Measurements from ENCODE around the gene PRKAG3. TPM values are rescaled to one million over a fixed set of nuclear protein-coding genes. Genes with fewer than 3 reads are reported as not detected.

PRKAG3 gene
- polyA plus RNA-seq, 1 experiment: not detected

DNA sequence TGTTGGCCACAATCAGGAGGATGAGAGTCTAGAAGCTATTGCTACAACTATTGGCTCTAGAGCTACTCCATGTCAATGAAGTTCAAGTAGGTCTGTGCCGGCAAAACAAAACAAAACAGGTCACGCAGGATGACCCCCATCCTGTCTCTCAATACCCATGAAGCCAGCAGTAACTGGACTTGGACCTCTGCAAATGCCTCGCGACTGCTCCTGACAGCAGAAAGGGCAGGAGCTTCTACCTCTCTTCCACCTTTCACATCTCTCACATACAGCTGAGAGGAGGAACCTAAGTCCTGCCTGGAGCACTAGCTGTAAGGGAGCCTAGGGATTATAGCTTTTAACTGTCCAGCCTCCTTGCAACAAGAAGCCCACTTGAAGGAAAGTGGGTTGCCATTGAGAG, 16.0 kb downstream of the PRKAG3 start:
- Histone ChIP-seq H3K27me3 (ENCODE audit: control insufficient read depth, insufficient read depth, low read length) (no peaks in the 10 kb centered on the region), H3K4me3 (ENCODE audit: low read depth, low read length) (no peak overlapping the region), H3K36me3 (ENCODE audit: control insufficient read depth, insufficient read depth, low read length) (no peaks in the 10 kb centered on the region; the same call in 1 of the 2 replicates)
- no peak for DNase-seq (ENCODE audit: low read depth)
- ChIA-PET CTCF (no interaction called here), POLR2A (interaction anchor here (0.5 kb wide), 1 partner anchor 821 kb away, joined by 4 read pairs; no protein-coding TSS in a partner anchor)
- TF ChIP-seq CTCF (IDR thresholded peaks at IDR 0.05; ENCODE audit: insufficient read depth, low read depth, low read length): no peak

DNA sequence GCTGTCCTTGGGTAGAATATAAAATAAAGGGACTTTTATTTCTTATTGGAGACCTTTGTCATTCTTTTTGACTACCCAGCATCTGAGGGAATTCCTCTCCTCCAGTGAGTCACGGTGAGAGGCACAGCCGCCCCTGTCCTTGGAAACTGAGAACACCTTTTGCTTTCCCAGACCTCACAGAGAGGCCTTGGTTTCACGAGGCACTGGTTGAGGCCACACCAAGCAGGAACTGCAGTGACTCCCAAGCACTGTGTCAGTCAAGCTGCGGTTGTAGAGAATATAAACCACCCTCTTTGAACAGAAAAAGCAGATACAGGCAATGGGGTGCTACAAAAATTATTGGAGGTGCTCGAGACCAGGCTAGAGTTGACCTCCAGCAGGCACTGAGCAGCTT, 16.4 kb downstream of the PRKAG3 start:
- H3K27me3 ChIP-seq (ENCODE audit: control insufficient read depth, insufficient read depth, low read length): no peaks in the 10 kb centered on the region
- H3K4me3 ChIP-seq (ENCODE audit: low read depth, low read length): no peak overlapping the region
- no peak for TF ChIP-seq CTCF (IDR thresholded peaks at IDR 0.05; ENCODE audit: insufficient read depth, low read depth, low read length)
- DNase-seq (ENCODE audit: low read depth): no peak
- POLR2A ChIA-PET: no interaction called here
- CTCF ChIA-PET: no interaction called here
- H3K36me3 ChIP-seq (ENCODE audit: control insufficient read depth, insufficient read depth, low read length): no peaks in the 10 kb centered on the region; the same call in 1 of the 2 replicates

DNA sequence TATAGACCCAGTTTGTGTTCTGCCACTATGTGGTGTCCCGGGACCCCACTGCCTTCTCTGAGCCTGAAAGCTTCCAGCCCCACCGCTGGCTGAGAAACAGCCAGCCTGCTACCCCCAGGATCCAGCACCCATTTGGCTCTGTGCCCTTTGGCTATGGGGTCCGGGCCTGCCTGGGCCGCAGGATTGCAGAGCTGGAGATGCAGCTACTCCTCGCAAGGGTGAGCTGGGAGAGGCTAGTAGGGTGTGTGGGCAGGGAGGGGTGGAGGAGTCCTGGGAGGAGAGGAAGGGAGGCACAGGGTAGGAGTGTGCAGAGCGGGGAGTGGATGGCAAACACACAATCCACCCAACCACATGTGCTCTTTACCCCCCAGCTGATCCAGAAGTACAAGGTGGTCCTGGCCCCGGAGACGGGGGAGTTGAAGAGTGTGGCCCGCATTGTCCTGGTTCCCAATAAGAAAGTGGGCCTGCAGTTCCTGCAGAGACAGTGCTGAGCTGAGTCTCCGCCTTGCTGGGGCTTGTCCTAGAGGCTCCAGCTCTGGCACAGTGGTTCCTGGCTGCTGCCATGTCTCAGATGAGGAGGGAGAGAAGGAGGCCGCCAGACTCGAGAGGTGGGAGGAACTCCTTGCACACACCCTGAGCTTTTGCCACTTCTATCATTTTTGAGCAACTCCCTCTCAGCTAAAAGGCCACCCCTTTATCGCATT, 16.9 kb downstream of the PRKAG3 start:
- DNase-seq (ENCODE audit: low read depth): no peak
- Histone ChIP-seq H3K36me3 (ENCODE audit: control insufficient read depth, insufficient read depth, low read length) (no peaks in the 10 kb centered on the region; the same call in 1 of the 2 replicates), H3K4me3 (ENCODE audit: low read depth, low read length) (no peak overlapping the region), H3K27me3 (ENCODE audit: control insufficient read depth, insufficient read depth, low read length) (no peaks in the 10 kb centered on the region)
- no peak for TF ChIP-seq CTCF (IDR thresholded peaks at IDR 0.05; ENCODE audit: insufficient read depth, low read depth, low read length)
- ChIA-PET POLR2A (no interaction called here), CTCF (interaction anchor here (0.7 kb wide), 1 partner anchor 9 kb away, joined by 3 read pairs; no protein-coding TSS in a partner anchor)

DNA sequence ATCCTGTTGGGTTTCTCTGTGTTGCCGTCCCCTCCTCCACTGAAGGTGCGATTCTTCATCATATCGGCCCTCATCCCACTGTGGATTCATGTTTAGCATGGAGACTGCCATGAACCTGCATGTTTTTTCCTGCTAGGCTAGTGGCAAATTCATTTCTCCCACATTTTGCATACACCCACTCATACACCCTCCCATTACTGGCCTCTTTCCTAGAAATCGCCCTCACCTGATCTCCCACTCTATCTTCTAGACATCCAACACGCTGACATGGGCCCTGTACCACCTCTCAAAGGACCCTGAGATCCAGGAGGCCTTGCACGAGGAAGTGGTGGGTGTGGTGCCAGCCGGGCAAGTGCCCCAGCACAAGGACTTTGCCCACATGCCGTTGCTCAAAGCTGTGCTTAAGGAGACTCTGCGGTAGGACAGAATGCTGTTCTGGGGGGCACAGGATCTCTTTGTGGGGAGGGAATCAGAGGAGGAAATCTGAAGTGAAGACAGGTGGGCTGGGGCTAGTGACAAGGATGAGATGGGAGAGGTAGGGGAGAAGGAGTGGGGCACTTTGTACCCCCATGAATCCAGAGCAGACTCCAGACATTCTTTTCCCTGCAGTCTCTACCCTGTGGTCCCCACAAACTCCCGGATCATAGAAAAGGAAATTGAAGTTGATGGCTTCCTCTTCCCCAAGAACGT, 17.7 kb downstream of the PRKAG3 start:
- no peaks in the 10 kb centered on the region for H3K27me3 ChIP-seq (ENCODE audit: control insufficient read depth, insufficient read depth, low read length)
- CTCF ChIA-PET: interaction anchor here (0.7 kb wide), 1 partner anchor 8 kb away, joined by 3 read pairs; no protein-coding TSS in a partner anchor
- no peak overlapping the region for H3K4me3 ChIP-seq (ENCODE audit: low read depth, low read length)
- DNase-seq (ENCODE audit: low read depth): no peak
- no peaks in the 10 kb centered on the region; the same call in 1 of the 2 replicates for H3K36me3 ChIP-seq (ENCODE audit: control insufficient read depth, insufficient read depth, low read length)
- POLR2A ChIA-PET: no interaction called here
- no peak for TF ChIP-seq CTCF (IDR thresholded peaks at IDR 0.05; ENCODE audit: insufficient read depth, low read depth, low read length)

DNA sequence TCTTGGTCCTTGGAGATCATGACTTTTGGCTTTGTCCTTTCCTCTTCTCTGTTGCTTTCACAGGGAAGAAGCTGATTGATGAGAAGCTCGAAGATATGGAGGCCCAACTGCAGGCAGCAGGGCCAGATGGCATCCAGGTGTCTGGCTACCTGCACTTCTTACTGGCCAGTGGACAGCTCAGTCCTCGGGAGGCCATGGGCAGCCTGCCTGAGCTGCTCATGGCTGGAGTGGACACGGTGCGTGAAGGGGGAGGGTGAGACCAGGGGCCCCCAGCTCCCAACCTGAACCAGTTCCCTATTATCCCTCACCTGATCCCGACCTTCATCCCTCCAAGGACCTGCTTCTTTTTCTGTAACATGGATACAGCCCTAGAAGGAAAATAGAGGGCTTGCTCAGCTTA, 18.7 kb downstream of the PRKAG3 start:
- TF ChIP-seq CTCF (IDR thresholded peaks at IDR 0.05; ENCODE audit: insufficient read depth, low read depth, low read length): no peak
- no peak overlapping the region for H3K4me3 ChIP-seq (ENCODE audit: low read depth, low read length)
- no peak for DNase-seq (ENCODE audit: low read depth)
- no peaks in the 10 kb centered on the region for H3K27me3 ChIP-seq (ENCODE audit: control insufficient read depth, insufficient read depth, low read length)
- ChIA-PET CTCF (no interaction called here), POLR2A (no interaction called here)
- no peaks in the 10 kb centered on the region; the same call in 1 of the 2 replicates for H3K36me3 ChIP-seq (ENCODE audit: control insufficient read depth, insufficient read depth, low read length)

All from BJ (cell line).